Measurements from ENCODE around the gene ABCG1.

The ABCG1 gene

GRCh38 chr21:42324896-42325295 lies 106.0 kb downstream of the ABCG1 start:
- DNase-seq (ENCODE audit: low spot score) = no peak

- DNase-seq (ENCODE audit: low spot score) = no peak
These were observed 111.7 kb downstream of the ABCG1 start for GRCh38 chr21:42330380-42331371.

- DNase-seq (ENCODE audit: low spot score) = no peak
These were observed 112.7 kb downstream of the ABCG1 start for GRCh38 chr21:42331660-42332059.

- DNase-seq (ENCODE audit: low spot score) = no peak
These were observed 113.8 kb downstream of the ABCG1 start for GRCh38 chr21:42332557-42333317.

- DNase-seq (ENCODE audit: low spot score) = no peak
These were observed 117.1 kb downstream of the ABCG1 start for GRCh38 chr21:42336054-42336453.

GRCh38 chr21:42337276-42337675 lies 118.3 kb downstream of the ABCG1 start:
- DNase-seq (ENCODE audit: low spot score) = no peak

- no peak for DNase-seq (ENCODE audit: low spot score)
These were observed 119.1 kb downstream of the ABCG1 start for GRCh38 chr21:42337830-42338728.

- DNase-seq (ENCODE audit: low spot score) = no peak
These were observed 120.1 kb downstream of the ABCG1 start for GRCh38 chr21:42338729-42339715.

- no peak for DNase-seq (ENCODE audit: low spot score)
These were observed 121.5 kb downstream of the ABCG1 start for GRCh38 chr21:42340187-42341050.

GRCh38 chr21:42341776-42342542 lies 123.0 kb downstream of the ABCG1 start:
- DNase-seq (ENCODE audit: low spot score) = no peak

- DNase-seq (ENCODE audit: low spot score) = no peak
These were observed 124.2 kb downstream of the ABCG1 start for GRCh38 chr21:42343101-42343500.

GRCh38 chr21:42343556-42343955 lies 124.6 kb downstream of the ABCG1 start:
- DNase-seq (ENCODE audit: low spot score) = no peak

GRCh38 chr21:42343963-42344510 lies 125.1 kb downstream of the ABCG1 start:
- no peak for DNase-seq (ENCODE audit: low spot score)

GRCh38 chr21:42344631-42345030 lies 125.7 kb downstream of the ABCG1 start:
- no peak for DNase-seq (ENCODE audit: low spot score)

- no peak for DNase-seq (ENCODE audit: low spot score)
These were observed 127.5 kb downstream of the ABCG1 start for GRCh38 chr21:42346441-42346840.

Measured in COLO829 (cell line).